GM19397 (cell line): Measurements from ENCODE around the gene ANO1.

ENCODE experiments used
- ATAC-seq: cut with Tn5 transposase; IDR thresholded peaks from one replicate; pipeline ENCODE4 v1.9.1; 2021; ENCODE audit warnings: mild to moderate bottlenecking, moderate library complexity; ENCODE audit not compliant: unreplicated experiment

Gene ANO1

DNA sequence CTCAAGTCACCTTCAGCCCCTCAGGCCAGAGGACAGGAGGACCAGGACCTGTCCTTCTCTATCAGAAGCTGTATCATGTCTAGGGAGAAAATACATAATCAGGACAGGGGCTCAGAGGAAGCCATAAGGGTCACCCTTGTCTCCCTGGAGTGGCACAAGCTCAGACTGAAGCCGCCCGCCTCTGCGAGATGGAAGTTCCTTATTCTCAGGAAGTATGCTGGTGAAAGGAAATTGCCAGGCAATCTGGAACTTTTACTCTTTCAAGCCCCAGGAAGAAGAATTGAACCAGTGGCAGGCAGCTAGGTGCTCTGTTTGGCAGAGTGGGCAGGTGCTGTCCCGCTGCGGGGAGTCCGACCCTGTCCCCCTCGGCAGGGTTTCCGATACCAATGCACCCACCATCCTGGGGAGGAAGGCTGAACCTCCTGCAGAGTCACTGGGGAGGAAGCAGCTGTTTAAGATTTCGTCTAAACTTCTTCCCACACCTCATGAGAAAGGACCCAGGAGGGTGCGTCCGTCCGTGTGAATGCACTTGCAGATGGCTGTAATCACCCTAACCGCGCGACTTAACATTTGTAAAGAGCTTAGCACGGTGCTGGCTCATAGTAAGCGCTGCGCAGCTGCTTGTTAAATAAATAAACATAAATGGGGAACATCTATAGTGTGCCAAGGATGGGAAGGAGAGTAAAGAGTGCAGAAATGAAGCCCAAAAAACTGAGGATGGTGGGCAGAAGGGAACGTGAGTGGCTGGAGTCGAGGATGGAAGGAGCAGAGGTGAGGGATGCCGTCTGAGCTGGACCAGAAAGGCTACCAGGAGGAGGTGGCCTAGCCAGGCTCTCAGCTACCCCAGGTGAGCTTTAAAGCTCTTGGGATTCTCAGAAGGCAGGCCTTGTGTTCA lies 5.0 kb upstream of the ANO1 start:
- ATAC-seq: no peak

DNA sequence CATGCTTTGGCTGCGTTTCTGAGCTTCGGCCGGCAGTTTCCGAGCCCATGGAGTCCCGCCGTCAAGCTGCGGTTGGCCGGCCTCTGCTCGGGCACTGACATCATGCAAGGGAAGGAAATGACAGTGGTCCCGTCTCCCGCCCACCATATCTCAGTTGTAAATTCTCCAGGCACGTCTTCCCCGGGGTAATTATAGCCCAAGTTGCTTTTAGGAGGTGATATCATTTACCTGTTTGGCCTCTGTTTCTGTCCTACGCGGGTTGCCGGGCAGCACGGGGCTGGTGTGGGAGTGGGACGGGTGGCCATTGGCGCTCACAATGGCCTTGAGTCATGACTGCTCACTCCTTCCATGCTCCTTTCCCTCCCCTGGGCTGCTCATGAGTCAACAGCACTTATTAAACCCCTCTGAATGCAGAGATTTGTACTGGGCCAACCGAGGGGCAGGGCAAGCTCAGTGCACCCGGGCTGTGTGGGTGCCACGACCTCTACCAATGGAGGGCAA lies 4.2 kb upstream of the ANO1 start:
- ATAC-seq: no peak

DNA sequence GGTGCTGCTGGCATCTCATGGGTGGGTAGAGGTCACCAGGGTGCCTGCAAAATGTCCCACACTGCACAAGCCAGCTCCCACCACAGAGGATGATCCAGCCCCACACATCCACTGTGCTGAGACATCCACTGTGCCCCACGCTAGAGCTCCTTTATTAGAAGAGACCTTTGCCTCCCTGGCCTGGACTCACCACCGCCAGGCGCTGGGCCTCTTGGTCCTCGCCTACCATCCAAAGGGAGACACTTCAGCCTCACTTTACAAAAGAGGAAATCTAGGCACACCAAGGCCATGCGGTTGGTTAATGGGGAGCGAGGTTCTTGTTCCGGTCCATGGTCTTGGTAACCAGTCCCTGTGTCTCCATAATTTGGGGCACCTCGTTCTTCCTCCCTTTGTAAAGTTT lies 3.4 kb upstream of the ANO1 start:
- ATAC-seq: no peak

DNA sequence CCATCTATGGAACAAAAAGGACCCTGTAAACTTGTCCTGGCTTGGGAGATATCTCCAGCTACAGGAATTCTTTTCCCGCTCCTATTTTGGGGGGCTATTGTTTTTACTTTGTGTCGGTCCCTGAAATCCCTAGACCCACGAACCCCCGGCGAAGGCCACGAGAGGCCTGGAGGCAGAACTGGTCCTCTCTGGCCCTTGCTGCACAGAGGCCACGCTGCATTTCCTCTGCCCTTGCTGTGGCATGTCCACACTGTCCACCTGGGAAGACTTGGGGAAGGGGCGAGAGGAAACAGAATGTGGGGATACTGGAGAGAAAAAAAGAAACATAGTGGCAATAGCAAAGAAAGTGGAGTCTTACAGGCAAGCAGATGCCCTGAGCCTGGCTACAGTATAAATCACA lies 2.3 kb upstream of the ANO1 start:
- no peak for ATAC-seq

DNA sequence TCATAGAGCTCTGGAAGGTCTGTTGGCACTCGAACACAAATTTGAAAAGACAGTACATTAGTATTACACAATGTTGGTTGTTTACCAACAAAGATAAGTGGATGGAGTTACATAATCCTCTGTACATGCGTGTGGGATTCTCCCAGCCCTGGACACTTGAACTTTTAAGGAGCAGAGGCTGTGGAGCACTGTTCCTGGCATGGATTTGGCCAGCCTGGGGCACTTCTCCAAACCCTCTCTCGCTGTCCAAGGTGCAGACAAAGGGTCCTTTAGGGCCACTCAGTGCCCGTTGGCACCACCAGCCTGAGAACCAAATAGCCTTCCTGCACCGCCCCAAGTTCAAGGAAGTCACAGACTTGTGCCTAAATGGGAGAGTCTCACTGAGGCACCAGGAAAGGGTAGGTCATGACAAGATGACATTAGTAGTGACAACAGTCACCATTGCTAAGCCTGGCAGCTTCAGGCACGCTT lies 1.6 kb upstream of the ANO1 start:
- ATAC-seq: no peak

DNA sequence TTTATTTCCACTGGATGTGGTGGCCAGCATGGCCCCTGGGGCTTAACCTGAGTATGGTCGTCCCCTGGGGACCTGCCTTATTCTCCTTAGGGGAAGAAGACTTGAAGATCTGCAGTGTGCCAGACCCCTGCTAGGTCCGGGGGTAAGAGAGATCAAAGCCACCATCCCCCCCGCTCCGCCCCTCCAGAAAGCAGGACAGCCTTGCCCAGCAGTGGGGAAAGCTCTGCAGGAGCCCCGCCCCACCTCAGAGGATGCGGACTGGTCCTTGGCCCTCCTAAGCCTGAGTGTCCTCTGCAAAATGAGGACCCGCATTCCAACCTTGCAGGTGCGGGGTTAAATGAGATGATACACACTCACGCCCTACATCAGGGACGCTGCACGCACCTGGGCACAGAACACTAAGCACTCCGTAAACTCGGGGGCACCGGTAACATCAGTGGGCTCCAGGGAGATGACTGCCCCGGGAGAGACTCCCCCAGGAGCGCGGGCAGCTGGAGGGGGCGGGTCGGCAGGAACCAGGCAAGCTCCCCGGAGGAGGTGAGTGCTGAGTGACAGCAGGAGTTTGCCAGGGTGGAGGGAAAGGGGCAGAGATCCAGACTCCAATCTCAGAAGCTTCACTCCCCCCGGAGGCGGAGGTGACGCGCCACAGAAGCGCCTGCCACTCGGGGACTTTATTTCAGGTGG lies 564 bp upstream of the ANO1 start:
- no peak for ATAC-seq

DNA sequence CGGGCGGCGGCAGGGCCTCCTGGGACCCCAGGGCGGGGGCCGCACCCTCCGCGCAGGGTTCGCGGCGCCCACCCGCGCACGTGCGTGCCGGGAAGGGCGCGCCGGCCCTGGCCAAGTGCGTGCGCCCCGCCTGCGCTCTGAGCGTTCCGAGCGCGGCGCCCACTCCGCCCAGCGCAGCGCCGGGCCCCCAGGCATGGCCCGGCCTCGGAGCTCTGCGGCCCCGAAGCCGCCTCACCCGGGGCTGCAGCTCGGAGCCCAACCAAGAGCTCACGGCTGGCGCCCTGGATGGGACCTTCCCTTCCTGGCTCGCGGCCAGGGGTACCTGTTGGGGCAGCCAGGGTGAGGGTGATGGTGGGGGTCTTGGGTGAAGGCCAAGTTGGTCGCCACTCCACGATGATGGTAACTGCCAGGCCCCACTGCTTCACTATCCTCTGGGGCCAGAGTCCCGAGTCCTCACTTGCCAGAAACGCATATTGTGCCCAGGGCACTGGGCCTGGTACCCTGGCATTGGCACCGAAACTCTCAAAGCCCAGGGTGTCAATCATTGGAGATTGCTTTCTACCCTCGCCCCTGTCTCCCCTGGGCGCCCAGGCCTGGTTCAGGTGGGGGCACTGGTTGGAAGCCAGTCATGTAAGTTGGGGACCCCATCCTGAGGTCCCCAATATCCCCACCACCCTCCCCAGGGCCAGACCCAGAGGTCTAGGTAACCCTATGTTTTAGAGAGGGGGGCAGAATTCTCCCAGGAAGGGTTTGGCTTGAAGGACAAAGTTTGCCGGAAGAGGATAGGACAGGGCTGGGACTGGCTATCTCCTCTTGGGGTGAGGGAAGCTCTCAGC lies 882 bp downstream of the ANO1 start:
- ATAC-seq: no peak

DNA sequence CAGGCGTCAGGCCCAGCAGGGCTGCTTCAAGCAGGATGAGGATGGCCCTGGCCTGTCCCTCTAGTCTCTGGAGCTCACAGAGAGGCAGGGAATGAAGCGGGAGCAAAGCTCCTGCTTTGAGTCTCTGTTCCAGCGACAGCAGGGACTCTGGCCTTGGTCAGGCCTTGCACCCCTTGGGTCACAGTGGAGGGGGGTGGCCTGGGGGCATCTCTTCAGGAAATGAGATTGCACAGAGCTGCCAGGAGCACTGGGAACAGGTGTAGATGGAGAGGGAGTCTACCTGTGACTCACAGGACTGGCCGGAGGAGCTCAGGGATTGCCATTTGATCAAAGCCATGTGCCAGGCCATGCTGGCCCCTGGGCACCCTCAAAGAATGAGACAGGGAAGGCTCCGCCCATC lies 1.6 kb downstream of the ANO1 start:
- ATAC-seq: no peak

DNA sequence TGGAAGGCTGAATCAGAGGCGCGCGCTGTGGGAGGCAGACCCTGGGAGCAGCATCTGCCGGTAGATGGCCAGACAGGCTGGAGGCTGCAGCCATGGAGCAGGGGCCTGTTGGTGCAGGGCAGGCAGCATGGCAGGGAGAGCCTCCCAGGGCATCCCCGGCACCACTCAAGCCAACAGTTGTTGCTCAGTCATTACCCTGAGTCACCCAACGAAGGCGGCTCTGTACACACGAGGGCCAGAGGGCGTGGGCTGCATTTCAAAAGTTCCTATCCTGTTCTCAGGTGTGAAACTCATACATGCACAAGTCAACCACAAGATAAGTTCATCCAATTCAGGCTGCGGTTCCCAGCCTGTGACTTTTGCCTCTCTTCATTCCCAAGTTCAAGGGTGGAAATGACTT lies 2.6 kb downstream of the ANO1 start:
- no peak for ATAC-seq

DNA sequence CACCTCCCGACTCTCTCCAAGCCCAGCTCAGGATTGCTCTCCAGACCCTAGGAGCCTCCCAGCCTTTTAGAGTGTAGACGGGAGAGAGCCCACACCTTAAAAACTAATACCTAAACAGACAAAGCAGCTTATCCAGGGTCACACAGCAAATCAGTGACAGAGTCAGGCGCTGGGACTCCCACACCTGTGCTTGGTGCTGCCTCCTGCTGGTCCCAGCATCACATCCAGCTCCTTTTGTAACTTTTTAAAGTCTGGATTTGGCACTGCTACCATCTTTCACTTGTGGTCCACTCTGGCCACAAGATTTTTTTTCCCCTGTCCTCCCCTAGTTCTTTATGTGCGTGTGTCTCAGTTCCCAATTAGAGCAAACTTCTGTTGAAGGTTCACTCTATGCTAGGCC lies 4.7 kb downstream of the ANO1 start:
- no peak for ATAC-seq

DNA sequence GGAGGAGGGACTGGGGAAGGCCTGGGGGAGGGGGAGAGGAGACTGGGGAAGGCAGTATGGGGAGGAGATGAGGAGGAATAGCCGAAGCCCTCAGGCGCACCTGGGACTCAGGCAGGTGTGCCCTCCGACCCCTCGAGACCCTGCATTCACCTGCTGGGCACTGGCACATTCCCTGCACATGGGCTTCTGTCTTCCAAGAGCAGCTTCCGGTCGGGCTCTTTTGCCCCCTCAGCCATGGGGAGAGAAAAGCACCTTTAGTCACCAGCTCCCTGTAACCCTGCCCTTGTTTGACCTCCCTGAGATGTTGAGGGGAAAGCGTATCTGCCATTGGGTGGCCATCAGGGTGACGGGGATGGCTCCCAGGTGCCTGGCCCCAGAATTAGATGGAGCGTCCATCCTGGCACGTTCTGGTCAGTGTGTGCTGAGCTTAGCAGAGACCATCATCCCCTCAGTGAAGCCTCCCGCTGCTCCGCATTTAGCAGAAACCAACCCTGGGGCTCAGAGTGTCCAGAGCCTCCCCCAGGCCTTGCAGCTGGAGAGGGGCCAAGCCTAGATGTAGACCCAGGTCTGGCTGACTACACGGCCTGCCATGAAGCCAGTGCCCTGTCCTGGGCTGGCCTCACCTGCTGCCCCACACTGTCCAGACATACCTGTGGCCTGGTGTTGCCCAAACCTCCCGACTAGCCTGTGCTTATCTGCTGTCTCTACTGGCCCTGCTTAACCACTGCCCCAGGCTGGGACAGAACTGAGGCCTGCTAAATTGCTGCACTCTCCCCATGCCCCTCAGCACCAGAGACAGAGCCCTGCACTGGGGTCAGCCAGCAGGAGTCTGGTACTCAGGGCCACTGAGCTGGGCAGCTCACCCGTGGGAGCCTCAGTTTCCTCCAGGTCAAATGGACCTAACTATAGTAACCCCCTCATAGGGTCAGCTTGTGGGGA lies 6.2 kb downstream of the ANO1 start:
- no peak for ATAC-seq

DNA sequence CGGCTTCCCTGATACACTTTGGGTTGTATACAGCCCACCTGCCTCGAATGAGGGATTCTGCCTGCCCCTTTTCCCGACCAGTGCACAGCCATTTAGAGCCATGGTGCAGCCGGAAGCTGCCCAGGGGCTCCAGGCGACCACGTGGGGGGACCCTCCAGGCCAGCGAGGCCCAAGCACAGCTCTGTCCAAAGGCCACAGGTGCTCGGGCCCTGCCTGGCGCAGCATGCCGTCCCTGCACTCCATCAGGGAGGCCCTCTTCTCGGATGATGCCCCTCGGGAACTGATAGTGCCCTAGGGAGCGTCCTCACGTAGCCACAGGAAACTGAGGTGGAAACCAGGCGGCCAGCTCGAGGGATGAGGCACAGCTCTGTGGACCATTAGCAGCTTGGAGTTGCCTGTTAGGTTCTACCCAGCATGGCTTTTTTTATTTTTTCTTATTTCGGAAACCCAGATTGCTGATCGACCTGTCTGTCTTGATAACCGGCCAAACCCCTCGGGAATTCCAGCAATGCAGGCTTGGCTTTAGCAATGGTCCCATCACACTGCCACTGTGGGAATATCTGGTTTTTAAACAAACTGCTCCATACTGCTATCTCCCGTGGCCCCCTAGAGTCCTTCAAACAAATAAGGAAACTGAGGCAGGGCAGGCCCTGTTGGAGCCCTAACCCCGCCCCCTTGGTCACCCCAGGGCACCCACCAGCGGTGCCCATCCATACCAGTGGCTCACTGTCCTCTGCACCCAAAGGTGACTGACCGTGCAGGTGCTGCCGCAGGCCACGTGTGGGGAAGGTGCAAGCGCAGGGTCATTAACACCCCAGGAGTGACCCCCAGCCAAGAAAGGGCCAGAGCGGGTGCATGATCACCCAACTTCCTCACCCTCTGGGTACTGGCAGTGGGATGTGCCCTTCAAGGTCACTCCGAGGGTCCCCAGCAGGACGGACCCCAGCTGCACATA lies 8.0 kb downstream of the ANO1 start:
- ATAC-seq: no peak

DNA sequence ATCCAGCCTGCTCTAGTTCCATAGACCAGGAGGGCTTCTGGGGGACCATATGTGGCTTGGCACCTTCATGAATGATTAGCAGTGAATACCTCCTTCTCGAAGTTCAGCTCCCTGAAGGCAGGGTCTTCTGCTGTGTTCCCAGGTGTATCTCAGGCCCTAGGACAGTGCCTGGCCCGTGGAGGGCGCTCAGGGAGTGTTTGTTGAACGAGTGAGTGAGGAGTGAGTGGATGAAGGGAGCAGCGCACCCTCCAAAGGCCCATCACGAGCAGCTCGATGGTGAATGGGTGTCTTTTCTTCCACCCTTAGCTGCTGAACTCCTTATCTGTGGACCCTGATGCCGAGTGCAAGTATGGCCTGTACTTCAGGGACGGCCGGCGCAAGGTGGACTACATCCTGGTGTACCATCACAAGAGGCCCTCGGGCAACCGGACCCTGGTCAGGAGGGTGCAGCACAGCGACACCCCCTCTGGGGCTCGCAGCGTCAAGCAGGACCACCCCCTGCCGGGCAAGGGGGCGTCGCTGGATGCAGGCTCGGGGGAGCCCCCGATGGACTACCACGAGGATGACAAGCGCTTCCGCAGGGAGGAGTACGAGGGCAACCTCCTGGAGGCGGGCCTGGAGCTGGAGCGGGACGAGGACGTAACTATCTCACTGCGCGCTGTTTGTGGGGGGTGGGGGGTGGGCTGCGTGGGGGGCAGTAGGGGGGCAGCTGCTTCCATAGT lies 9.5 kb downstream of the ANO1 start:
- ATAC-seq: no peak

DNA sequence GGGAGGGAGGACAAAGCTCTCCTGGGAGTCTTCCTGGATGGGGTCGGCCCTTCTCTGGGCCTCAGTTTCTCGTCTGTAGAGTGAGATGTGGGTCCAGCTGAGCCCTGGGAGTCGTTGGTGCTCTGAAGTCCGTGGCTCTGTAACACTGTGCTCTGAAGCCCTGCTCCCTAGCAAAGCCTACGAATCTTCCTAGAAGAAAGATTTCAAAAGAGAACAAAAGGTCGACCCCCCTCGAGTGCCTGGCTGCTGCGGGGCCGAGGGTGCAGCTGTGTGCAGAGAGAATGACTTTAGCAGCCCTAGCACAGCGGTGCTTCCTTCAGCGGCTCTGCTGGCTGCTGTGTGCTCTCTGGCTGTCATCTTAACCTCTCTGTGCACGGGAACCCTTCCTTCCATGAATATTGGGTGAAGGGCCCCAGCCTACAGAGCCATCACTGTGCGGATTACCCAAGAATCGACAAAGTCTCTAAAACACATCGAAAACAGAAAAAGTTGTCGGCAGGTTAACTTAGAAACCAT lies 10.7 kb downstream of the ANO1 start:
- no peak for ATAC-seq

DNA sequence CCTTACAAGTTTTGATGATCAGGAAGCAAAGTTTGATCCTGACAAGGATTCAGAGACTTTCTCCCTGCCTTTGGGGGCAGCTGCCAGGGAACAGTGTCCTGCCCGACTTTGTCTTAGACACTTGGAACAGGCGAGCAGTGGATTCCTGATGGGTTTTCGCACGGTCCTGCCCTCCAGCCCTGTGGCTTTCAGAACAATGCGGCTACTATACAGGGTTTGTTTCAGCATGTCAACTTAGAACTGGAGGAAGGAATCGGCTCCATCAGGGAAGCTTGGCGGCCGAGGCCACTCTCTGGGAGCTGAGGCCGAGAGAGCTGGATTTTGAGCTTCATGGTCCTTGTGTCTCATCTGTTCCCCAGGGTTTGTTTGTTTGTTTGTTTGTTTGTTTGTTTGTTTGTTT lies 11.5 kb downstream of the ANO1 start:
- no peak for ATAC-seq

DNA sequence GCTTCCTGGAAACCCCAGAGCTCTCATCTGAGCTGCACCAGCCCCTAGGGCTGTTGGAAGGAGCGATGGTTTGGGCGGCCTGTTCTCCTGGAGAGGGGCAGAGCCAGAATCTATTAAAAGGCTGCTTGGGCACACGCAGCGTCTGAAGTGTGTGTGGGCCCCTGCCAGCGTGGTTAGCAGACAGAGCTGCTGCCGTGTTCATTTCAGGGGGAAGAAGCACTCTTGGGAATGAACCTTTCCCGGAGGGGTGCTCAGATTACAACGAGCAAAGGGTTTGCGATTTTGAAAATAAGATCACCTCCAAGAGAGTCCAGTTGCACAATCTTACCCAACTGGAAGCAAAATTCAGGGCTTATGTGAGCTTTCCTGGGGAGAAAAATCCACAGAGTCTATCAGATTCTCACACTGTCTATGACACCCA lies 12.9 kb downstream of the ANO1 start:
- no peak for ATAC-seq

DNA sequence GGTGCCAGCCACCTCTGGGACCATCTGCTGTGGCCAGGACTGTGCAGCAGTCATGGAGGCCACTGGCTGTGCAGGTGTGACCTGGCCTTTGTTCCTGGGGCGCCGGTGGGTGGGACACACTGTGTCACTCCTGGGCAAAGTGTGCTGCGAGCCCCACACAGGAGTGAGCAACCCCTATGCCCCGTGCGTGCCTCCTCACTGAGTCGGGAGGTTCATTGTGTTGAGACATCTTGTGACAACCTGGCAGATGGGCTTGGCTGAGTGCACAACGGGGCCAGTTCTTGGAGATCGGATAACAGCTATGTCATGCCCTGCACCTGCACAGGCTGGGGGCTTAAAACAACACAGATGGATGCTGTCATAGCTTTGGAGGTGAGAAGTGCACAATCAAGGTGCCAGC lies 13.5 kb downstream of the ANO1 start:
- no peak for ATAC-seq
